A673 (cell line): ENCODE measurements around the gene GPR78. TPM values are rescaled to one million over a fixed set of nuclear protein-coding genes. Genes with fewer than 3 reads are reported as not detected.

ENCODE experiments used
- BruUV-seq: library from RNA; stranded (reverse); fragments of 400-500 nt; replicated peaks from 2 replicates; lab custom pipeline; 2021; lab: Mats Ljungman, UMichigan
- CTCF ChIA-PET: fragments of 300-600 bp; sonication (Branson Sonifier 250); formaldehyde crosslinking; loops from one replicate; lab custom pipeline; 2022; ENCODE audit warnings: antibody characterized with exemption; lab: Charles Lee
- POLR2A ChIA-PET: fragments of 300-600 bp; sonication (Branson Sonifier 250); formaldehyde crosslinking; loops from one replicate; lab custom pipeline; 2022; ENCODE audit warnings: antibody characterized with exemption; ENCODE audit not compliant: low non-redundant PET; lab: Charles Lee
- DNase-seq: peaks from one replicate; pipeline ENCODE4 v3.0.0-alpha.2; 2015; ENCODE audit warnings: low spot score
- H3K27ac ChIP-seq: fragments of 200-600 bp; sonication (generic); 2 replicates; pipeline ENCODE4 v1.5.1; 2016; ENCODE audit warnings: mixed run types, low read depth, mild to moderate bottlenecking, mixed read lengths, antibody characterized with exemption, low read length; ENCODE audit not compliant: poor library complexity, severe bottlenecking
- H3K27me3 ChIP-seq: fragments of 200-600 bp; sonication (generic); replicated peaks from 2 replicates; pipeline ENCODE4 v1.6.1; 2017; ENCODE audit warnings: mixed run types, low read depth, mild to moderate bottlenecking, mixed read lengths, antibody characterized with exemption, low read length; ENCODE audit not compliant: insufficient read depth, poor library complexity
- H3K36me3 ChIP-seq: fragments of 200-600 bp; sonication (generic); 2 replicates; pipeline ENCODE4 v1.6.1; 2016; ENCODE audit warnings: mixed run types, mild to moderate bottlenecking, mixed read lengths, antibody characterized with exemption, low read length; ENCODE audit not compliant: insufficient read depth, poor library complexity, severe bottlenecking
- H3K4me1 ChIP-seq: fragments of 200-600 bp; sonication (generic); 2 replicates; pipeline ENCODE4 v1.6.1; 2017; ENCODE audit warnings: mixed run types, mild to moderate bottlenecking, mixed read lengths, antibody characterized with exemption, low read length; ENCODE audit not compliant: insufficient read depth, poor library complexity, severe bottlenecking
- H3K4me3 ChIP-seq: fragments of 200-600 bp; sonication (generic); 2 replicates; pipeline ENCODE4 v1.5.1; 2016; ENCODE audit warnings: low read depth, mixed run types, mild to moderate bottlenecking, mixed read lengths, low read length; ENCODE audit not compliant: poor library complexity, severe bottlenecking
- H3K9me3 ChIP-seq: fragments of 200-600 bp; sonication (generic); 2 replicates; pipeline ENCODE4 v1.6.1; 2016; ENCODE audit warnings: mixed run types, low read depth, mild to moderate bottlenecking, mixed read lengths, antibody characterized with exemption, low read length; ENCODE audit not compliant: poor library complexity, severe bottlenecking
- EZH2 ChIP-seq: fragments of 200-600 bp; sonication (generic); IDR thresholded peaks from 2 replicates; pipeline ENCODE4 v1.6.1; 2017; ENCODE audit warnings: borderline replicate concordance, low read depth, mild to moderate bottlenecking, mixed read lengths, antibody characterized with exemption, low read length; ENCODE audit not compliant: poor library complexity, severe bottlenecking
- intact Hi-C: fragments of 100-400 bp; cut with micrococcal nuclease; formaldehyde crosslinking; loops from one replicate; pipeline ENCODE4 v1.10.0; 2022; ENCODE audit not compliant: unreplicated experiment
- total RNA-seq: library from RNA; stranded (reverse); gene quantifications from 2 replicates; pipeline ENCODE4 v1.2.3, GENCODE V29; 2021
- TF ChIP-seq, protein P1 (sequence below): fragments of 300-800, 200-600 bp; sonication (generic); conservative IDR thresholded peaks from 2 replicates; pipeline ENCODE4 v1.5.1; 2017; ENCODE audit warnings: low read depth, mild to moderate bottlenecking, antibody characterized with exemption, low read length, moderate library complexity, mixed read lengths

Gene GPR78
- total RNA-seq, 1 experiment from 2014 or later = not detected

- intact Hi-C loops = no loop called here
- no peak overlapping the region for H3K4me3 ChIP-seq
- no TSS peak for BruUV-seq
- TF ChIP-seq EZH2 = no peak
- TF ChIP-seq, protein P1, sequence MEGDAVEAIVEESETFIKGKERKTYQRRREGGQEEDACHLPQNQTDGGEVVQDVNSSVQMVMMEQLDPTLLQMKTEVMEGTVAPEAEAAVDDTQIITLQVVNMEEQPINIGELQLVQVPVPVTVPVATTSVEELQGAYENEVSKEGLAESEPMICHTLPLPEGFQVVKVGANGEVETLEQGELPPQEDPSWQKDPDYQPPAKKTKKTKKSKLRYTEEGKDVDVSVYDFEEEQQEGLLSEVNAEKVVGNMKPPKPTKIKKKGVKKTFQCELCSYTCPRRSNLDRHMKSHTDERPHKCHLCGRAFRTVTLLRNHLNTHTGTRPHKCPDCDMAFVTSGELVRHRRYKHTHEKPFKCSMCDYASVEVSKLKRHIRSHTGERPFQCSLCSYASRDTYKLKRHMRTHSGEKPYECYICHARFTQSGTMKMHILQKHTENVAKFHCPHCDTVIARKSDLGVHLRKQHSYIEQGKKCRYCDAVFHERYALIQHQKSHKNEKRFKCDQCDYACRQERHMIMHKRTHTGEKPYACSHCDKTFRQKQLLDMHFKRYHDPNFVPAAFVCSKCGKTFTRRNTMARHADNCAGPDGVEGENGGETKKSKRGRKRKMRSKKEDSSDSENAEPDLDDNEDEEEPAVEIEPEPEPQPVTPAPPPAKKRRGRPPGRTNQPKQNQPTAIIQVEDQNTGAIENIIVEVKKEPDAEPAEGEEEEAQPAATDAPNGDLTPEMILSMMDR = no peak
- no peaks in the 10 kb centered on the region for H3K36me3 ChIP-seq
- no peaks in the 10 kb centered on the region for H3K4me1 ChIP-seq
- DNase-seq = no peak
- CTCF ChIA-PET = no interaction called here
- POLR2A ChIA-PET = no interaction called here
- H3K27me3 ChIP-seq = no peaks in the 10 kb centered on the region
- no peak overlapping the region for H3K27ac ChIP-seq
- no peaks in the 10 kb centered on the region for H3K9me3 ChIP-seq
Measured at GRCh38 chr4:8534129-8534528, 46.1 kb upstream of the GPR78 start.

DNA sequence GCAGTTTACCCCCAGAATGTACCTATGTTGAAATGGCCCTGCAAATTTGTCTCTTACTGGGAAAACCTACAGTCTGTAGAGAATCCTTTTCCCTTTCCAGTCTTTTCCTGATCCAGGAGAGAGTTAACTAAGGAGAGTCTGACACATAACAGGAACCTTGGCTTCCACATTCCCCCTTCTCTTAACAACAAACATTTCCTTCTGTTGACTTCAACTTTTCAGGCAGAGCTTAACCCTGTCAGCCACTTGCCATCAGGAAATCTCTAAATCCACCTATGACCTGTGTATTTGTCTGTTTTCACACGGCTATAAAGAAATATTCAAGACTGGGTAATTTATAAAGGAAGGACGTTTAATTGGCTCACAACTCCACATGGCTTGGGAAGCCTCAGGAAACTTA, 45.6 kb upstream of the GPR78 start:
- Histone ChIP-seq H3K4me1 (no peaks in the 10 kb centered on the region), H3K36me3 (no peaks in the 10 kb centered on the region), H3K4me3 (no peak overlapping the region), H3K27ac (no peak overlapping the region), H3K27me3 (no peaks in the 10 kb centered on the region), H3K9me3 (no peaks in the 10 kb centered on the region)
- POLR2A ChIA-PET = no interaction called here
- CTCF ChIA-PET = no interaction called here
- DNase-seq = no peak
- intact Hi-C loops = no loop called here
- no peak for TF ChIP-seq EZH2
- BruUV-seq = no TSS peak

- TF ChIP-seq, protein P1 = no peak
- TF ChIP-seq EZH2 = no peak
Measured at GRCh38 chr4:8536467-8536866, 43.7 kb upstream of the GPR78 start.

GRCh38 chr4:8537041-8537461, 43.1 kb upstream of the GPR78 start:
- Histone ChIP-seq H3K9me3 (no peaks in the 10 kb centered on the region), H3K27ac (no peak overlapping the region), H3K4me1 (no peaks in the 10 kb centered on the region), H3K4me3 (no peak overlapping the region), H3K36me3 (no peaks in the 10 kb centered on the region), H3K27me3 (no peaks in the 10 kb centered on the region)
- ChIA-PET POLR2A (no interaction called here), CTCF (no interaction called here)
- intact Hi-C loops = no loop called here
- TF ChIP-seq, protein P1 = no peak
- no peak for TF ChIP-seq EZH2
- BruUV-seq = no TSS peak
- DNase-seq = peak; percentile 59

More at GRCh38 chr4:8536467-8536866, 43.7 kb upstream of the GPR78 start:
- intact Hi-C loops = no loop called here
- H3K36me3 ChIP-seq = no peaks in the 10 kb centered on the region
- POLR2A ChIA-PET = no interaction called here
- no peak for DNase-seq
- no peaks in the 10 kb centered on the region for H3K27me3 ChIP-seq
- no peak overlapping the region for H3K4me3 ChIP-seq
- H3K4me1 ChIP-seq = no peaks in the 10 kb centered on the region
- no peak overlapping the region for H3K27ac ChIP-seq
- no TSS peak for BruUV-seq
- H3K9me3 ChIP-seq = no peaks in the 10 kb centered on the region
- CTCF ChIA-PET = no interaction called here
